Hepatocyte (in vitro differentiated cells): ENCODE measurements around the gene PZP.

Experiments used
- CTCF ChIP-seq: fragments of 200-600 bp; sonication (generic); IDR thresholded peaks from 2 replicates; pipeline ENCODE4 v1.5.1; 2016; ENCODE audit warnings: antibody characterized with exemption, mild to moderate bottlenecking; ENCODE audit not compliant: poor library complexity
- EZH2 ChIP-seq: fragments of 200-600 bp; sonication (generic); IDR thresholded peaks from 2 replicates; pipeline ENCODE4 v1.6.1; 2016; ENCODE audit warnings: antibody characterized with exemption, mild to moderate bottlenecking, borderline replicate concordance
- EZH2phosphoT487 ChIP-seq: fragments of 200-600 bp; sonication (generic); IDR thresholded peaks from one replicate; pipeline ENCODE4 v1.6.1; 2018; ENCODE audit warnings: antibody characterized with exemption, mild to moderate bottlenecking, low read depth, moderate library complexity; ENCODE audit not compliant: unreplicated experiment, severe bottlenecking

DNA sequence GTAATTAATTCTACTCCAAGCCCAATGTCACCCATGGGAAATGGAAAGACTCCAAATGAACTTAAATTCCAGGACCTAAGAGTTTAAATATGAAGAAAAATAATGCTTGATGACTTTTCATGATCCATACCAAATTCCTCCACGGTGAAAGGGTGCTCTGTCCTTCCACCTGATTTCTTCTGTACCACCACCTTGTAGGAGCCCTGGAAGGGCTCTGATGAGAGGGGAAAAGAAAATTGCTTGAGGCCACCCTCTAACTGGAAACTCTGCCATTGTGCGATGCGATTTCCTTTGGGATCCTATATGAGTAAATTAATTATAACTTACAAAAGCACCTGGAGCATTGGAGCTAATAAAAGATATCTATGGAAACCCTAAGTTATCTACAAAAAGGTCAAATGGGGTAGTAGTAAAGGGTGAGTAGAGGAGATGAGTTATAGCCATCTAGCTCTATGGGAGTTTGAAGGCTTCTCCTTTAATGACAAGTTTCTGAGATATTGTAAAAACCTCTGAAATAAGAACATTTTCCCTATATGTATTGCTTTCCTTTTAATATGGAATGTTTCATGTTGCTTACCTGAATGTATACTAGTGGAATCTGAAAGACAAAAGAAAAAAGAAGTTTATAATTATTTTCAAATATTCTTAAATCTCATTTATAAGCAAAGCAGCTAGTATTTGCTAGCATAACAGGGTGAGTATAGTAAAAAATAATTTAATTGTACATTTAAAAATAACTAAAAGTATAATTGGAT lies 98.3 kb downstream of the PZP start:
- TF ChIP-seq CTCF (no peak), EZH2 (no peak), EZH2phosphoT487 (no peak)
